ENCODE results near the gene SERPINB10.

- TF ChIP-seq ZFP3 (CRISPR knock-in tag; IDR thresholded peaks at IDR 0.05) (no peak), ZNF70 (CRISPR knock-in tag; IDR thresholded peaks at IDR 0.05) (no peak), RARB (CRISPR knock-in tag; IDR thresholded peaks at IDR 0.05) (no peak), ZFP30 (CRISPR knock-in tag; IDR thresholded peaks at IDR 0.05) (no peak), ZC3H10 (CRISPR knock-in tag; IDR thresholded peaks at IDR 0.05) (no peak), ARNTL (CRISPR knock-in tag; IDR thresholded peaks at IDR 0.05; ENCODE audit: borderline replicate concordance, low read depth) (no peak), TSHZ2 (CRISPR knock-in tag; IDR thresholded peaks at IDR 0.05) (no peak), ESRRG (CRISPR knock-in tag; IDR thresholded peaks at IDR 0.05) (no peak), TCF4 (CRISPR knock-in tag; IDR thresholded peaks at IDR 0.05; ENCODE audit: borderline replicate concordance) (no peak), ZNF8 (CRISPR knock-in tag; IDR thresholded peaks at IDR 0.05) (no peak), ZNF565 (CRISPR knock-in tag; conservative IDR thresholded peaks at IDR 0.05; ENCODE audit: low read depth) (no peak)
- TF ChIP-seq, protein P1, sequence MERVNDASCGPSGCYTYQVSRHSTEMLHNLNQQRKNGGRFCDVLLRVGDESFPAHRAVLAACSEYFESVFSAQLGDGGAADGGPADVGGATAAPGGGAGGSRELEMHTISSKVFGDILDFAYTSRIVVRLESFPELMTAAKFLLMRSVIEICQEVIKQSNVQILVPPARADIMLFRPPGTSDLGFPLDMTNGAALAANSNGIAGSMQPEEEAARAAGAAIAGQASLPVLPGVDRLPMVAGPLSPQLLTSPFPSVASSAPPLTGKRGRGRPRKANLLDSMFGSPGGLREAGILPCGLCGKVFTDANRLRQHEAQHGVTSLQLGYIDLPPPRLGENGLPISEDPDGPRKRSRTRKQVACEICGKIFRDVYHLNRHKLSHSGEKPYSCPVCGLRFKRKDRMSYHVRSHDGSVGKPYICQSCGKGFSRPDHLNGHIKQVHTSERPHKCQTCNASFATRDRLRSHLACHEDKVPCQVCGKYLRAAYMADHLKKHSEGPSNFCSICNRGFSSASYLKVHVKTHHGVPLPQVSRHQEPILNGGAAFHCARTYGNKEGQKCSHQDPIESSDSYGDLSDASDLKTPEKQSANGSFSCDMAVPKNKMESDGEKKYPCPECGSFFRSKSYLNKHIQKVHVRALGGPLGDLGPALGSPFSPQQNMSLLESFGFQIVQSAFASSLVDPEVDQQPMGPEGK (CRISPR knock-in tag; IDR thresholded peaks at IDR 0.05; ENCODE audit: borderline replicate concordance), result no peak
- TF ChIP-seq, protein P2, sequence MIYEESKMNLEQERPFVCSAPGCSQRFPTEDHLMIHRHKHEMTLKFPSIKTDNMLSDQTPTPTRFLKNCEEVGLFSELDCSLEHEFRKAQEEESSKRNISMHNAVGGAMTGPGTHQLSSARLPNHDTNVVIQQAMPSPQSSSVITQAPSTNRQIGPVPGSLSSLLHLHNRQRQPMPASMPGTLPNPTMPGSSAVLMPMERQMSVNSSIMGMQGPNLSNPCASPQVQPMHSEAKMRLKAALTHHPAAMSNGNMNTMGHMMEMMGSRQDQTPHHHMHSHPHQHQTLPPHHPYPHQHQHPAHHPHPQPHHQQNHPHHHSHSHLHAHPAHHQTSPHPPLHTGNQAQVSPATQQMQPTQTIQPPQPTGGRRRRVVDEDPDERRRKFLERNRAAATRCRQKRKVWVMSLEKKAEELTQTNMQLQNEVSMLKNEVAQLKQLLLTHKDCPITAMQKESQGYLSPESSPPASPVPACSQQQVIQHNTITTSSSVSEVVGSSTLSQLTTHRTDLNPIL (CRISPR knock-in tag; IDR thresholded peaks at IDR 0.05; ENCODE audit: low read depth), result no peak
Measured at GRCh38 chr18:63858456-63858855, 49.3 kb upstream of the SERPINB10 start.

Measured in SK-N-SH treated with all-trans-retinoic acid at 6 μM for 48 hours (cell line).